Gastrocnemius medialis (tissue), 4 donors: ENCODE data around the gene ACSS1.

ENCODE experiments used
- POLR2A ChIP-seq, 2 donors: fragments of 450-650 bp; IDR thresholded peaks; one replicate each; pipeline ENCODE4 v1.6.1; 2017; ENCODE audit warnings: antibody characterized with exemption in 2 of 2, mild to moderate bottlenecking in 2 of 2, moderate library complexity in 2 of 2
- TF ChIP-seq, protein P1 (sequence below), 5 experiments: fragments of 450-650 bp in 3 of 5; fragments of 200-600 bp in 2 of 5; sonication (generic) in 2 of 5; IDR thresholded peaks in 4 of 5; conservative IDR thresholded peaks in 1 of 5; 1 replicate in 4 of 5; 2 replicates in 1 of 5; pipeline ENCODE4 v1.5.1; 2016 to 2019; ENCODE audit warnings: antibody characterized with exemption in 5 of 5, mild to moderate bottlenecking in 3 of 5, moderate library complexity in 3 of 5

DNA sequence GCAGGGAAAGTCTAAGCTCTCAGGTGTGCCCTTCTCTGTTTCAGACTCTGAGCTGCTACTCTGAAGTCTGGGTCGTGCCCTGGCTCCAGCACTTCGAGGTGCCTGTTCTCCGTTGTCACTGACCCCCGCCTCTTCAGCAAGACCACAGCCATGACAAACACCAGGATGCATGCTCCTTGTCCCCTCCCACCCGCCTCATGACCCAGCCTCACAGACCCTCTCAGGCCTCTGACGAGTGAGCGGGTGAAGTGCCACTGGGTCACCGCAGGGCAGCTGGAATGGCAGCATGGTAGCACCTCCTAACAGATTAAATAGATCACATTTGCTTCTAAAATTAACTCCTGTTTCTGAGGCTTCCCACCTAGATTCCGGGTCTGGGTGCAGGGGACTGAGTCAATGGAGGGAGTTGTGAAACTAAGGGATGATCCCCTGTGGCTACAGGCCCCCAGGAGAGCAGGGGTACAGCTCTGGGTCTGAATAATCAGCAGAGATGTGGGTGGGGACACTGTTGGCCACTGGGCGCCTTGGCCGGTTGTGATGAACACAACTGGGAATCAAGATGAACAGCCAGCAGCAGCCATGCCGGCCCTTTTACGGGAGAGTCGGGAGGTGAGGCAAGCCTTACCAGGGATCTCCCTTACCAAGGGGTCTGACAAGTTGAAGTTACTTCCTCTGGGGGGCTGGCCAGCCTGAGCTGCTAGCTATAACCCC lies 98.2 kb downstream of the ACSS1 start:
- no peak for TF ChIP-seq POLR2A (IDR thresholded peaks at IDR 0.05)
- TF ChIP-seq, protein P1, sequence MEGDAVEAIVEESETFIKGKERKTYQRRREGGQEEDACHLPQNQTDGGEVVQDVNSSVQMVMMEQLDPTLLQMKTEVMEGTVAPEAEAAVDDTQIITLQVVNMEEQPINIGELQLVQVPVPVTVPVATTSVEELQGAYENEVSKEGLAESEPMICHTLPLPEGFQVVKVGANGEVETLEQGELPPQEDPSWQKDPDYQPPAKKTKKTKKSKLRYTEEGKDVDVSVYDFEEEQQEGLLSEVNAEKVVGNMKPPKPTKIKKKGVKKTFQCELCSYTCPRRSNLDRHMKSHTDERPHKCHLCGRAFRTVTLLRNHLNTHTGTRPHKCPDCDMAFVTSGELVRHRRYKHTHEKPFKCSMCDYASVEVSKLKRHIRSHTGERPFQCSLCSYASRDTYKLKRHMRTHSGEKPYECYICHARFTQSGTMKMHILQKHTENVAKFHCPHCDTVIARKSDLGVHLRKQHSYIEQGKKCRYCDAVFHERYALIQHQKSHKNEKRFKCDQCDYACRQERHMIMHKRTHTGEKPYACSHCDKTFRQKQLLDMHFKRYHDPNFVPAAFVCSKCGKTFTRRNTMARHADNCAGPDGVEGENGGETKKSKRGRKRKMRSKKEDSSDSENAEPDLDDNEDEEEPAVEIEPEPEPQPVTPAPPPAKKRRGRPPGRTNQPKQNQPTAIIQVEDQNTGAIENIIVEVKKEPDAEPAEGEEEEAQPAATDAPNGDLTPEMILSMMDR (IDR thresholded peaks at IDR 0.05 in 4 of 5, conservative IDR thresholded peaks at IDR 0.05 in 1 of 5) = no peak
